ENCODE measurements around the gene OLFML2B.
"Not testable (repeated sequence)": the region's sequence is repeated elsewhere in the genome, so short reads cannot be mapped to it uniquely, and the experiment has no call there.

Gene OLFML2B

DNA sequence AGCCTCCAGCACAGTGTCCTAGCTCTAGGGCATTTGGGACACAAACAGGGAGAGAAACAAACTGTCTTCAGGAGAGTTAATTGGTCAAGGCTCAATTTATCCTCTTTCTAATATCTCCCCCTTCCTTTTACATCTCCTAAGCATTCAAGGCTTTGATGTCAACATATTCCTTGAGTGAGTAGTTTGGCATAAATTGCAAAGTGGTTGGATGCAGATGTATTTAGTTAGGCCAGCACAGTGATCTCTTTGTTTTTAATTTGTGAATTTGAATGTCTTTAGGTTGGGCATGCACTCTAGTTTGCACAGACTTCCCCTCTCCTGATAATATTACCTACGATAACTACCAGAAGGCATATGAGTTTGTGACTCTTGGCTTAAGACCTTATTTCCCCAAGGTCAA is 12.5 kb upstream of the OLFML2B start:
- no peak for DNase-seq (ENCODE audit: low read depth in 3 of 3, low spot score in 1 of 3)

DNA sequence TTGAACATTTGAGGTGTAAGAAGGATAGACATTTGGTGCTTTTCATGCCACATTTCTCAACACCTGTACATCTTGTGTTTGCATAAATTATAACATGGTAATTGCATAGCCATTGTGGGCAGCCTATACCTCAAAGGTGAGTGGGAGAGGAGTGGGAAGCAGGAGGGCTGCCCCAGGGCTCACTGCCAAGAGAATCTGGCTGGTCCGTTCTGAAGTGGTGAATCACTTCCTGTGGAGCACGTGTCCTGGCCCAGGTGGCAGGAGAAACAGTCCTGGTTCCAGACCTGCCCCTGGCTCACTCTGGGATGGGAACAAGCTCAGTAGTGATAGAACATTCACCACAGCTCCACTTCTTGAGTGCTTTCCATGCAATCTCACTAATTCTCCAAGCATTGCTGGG is 11.6 kb upstream of the OLFML2B start:
- DNase-seq (ENCODE audit: low read depth in 3 of 3, low spot score in 1 of 3): no peak

DNA sequence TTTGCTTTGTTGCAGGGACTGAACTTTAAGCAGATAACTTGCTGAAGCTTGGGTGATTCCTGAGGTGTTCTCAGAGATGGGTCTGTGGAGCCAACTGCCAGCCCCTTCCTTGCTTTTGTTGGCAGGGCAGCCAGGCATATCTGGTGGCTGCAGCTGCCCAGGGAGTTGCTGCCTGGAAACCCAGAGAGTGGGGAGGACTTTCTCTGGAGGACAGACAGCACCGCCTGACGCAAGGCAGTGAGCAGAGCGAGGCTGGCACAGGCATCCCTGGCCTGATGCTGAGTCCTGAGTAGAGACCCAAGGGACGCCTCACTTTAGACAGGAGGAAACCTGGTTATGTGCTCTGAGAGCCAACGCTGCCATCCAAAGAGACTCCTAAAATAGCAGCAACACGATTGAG is 9.8 kb upstream of the OLFML2B start:
- DNase-seq (ENCODE audit: low read depth in 3 of 3, low spot score in 1 of 3): no peak

DNA sequence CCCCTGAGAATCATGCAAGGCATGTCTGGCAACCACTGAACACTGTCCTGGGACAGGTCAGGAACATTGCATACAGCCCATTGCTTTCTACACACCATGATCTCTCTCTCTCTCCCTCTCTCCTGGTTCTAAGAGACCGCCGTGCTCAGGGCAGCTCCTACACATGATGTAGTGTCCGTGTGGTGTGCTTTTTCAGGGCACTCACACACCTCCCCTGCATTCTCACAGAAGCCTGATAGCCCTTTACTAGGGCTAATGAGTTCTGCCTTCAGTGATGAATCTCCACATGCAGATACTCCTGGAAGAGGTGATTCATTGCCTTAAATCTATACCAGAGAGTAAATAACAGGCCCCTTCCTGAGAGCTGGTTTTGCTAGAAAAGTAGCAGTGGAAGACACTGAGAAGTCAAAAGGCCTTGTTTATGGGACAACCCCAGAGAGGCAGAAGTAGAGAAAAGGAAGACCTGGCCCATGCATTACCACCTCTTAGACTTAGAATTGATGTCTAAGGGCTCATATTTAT is 7.2 kb upstream of the OLFML2B start:
- no peak for DNase-seq (ENCODE audit: low read depth in 3 of 3, low spot score in 1 of 3)

DNA sequence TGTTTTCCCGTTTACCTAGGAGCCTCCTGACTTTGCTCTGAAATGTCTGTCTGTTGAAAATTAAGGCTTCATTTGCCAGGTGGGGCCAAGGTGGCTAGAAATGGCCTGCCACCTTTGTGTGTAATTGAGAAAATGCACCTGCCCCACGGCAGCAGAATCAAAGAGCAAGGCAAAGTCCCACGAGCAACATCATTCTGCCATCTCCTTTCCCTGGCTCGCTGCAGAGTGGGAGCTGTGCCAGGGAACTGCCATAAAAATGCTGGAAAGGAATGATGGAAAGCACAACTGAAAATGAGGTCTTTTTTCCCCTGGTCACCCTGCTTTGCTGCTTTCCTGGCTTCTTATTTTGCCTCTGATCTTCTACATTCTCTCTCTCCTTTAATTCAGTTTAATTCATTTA is 5.5 kb upstream of the OLFML2B start:
- no peak for DNase-seq (ENCODE audit: low read depth in 3 of 3, low spot score in 1 of 3)

DNA sequence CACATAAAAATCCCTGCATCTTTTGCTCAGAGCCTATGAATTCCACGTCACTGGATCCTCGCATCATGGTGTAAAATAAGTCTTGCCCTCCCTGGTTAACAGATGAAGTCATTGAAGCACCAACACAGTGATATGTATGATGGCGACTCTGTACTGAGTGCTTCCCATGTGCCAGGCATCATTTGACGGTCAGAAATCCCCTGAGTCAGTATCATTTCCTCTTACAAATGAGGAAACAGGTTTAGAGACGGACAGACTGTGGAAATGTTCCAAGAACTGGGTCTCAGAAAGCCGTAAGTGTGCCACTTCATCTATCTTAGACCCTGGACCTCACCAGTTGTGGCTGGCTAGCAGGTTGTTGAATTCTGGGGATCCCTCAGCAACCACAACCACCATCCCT is 5.1 kb upstream of the OLFML2B start:
- DNase-seq (ENCODE audit: low read depth in 3 of 3, low spot score in 1 of 3): no peak

DNA sequence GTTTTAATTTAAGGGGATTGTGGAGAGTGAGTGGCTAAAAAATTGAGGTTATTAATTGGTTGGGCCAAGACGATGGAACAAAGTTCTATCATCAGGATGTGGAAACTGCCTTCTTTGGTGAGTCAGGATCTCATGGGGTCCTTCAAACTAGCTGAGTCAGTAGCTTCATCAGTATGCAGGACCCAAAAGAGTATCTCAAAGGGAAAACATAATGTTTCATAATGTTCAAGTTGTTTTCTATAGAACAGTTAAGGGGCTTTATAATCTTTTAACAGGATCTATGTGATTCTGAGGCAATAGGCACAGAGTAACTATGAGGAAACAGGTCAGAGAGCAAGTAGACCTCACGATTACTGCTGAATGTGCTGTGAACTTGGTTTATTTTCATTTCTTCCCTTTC is 3.2 kb upstream of the OLFML2B start:
- DNase-seq (ENCODE audit: low read depth in 3 of 3, low spot score in 1 of 3): no peak

DNA sequence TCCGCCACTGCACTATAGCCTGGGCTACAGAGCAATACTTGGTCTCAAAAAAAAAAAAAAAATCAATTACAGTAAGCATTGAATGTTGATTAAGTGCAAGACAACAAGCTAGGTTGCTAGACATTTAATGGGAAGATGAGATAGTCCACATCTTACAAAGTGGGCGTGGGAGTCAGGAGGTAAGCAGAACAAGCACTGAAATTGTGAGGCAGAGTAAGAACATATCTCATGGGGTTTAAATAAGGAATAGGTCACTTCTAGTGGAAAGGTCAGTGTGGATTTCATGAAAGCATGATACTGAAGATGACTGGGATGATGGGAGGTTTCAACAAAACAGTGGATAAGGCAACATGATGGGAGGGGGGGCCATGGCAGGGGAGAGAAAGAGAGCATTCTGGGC is 1.9 kb upstream of the OLFML2B start:
- DNase-seq (ENCODE audit: low read depth in 3 of 3, low spot score in 1 of 3): no peak

DNA sequence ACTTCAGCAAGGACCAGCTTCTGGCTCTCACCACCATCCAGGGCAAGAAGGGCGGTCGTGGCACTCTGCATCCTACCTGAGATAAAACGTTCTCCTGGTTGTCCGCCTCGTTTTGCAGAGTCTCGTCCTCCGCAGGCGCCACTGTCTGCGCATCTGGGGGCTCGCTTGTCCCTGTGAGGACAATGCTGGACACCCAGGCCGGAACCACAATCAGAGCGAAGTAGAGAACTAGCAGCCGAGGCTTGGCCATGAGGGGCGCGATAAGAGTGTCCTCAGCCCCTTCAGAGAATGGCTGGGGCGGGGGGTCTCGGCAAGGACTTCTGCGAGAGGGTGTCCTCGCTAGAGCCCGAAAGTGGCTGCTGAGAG is 505 bp downstream of the OLFML2B start:
- no peak for DNase-seq (ENCODE audit: low read depth in 3 of 3, low spot score in 1 of 3)

DNA sequence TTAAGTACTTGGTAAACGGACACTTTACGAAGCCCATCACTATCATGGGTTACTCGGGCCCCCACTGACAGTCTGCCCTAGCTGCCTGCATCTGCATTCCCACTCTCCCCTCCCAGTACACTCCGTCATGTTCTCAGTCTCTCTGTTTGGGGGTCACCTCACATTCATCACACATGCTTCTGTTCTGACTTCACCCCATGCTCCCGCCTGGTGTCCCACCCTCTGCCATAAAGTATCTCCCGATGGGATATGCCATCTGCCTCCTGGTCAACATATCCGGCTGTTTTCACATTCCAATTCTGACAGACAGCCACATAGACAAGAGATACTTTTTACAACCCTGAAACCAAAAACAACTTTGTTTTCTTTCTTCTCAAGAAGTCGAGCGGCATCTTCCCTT is 1.0 kb downstream of the OLFML2B start:
- DNase-seq (ENCODE audit: low read depth in 3 of 3, low spot score in 1 of 3): no peak

DNA sequence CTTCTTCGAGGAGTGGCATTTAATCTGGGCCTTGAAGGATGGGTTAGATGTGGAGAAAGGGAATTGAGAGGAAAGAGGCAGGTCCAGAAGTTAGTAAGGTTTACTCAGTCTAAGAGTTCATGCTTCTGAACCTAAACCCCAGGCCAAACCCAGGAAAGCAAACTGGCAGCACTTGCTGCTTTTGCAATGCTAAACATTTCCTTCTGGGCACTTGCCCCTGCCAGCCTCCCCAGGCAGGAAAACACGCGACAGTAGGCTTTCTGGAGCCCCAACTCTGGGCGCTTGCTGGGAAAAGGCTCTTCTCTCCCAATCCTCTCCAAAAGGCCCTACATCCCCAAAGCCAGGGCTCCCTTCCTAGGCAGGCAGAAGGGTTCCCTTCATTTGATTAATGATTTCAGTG is 2.5 kb downstream of the OLFML2B start:
- DNase-seq (ENCODE audit: low read depth in 3 of 3, low spot score in 1 of 3): no peak

DNA sequence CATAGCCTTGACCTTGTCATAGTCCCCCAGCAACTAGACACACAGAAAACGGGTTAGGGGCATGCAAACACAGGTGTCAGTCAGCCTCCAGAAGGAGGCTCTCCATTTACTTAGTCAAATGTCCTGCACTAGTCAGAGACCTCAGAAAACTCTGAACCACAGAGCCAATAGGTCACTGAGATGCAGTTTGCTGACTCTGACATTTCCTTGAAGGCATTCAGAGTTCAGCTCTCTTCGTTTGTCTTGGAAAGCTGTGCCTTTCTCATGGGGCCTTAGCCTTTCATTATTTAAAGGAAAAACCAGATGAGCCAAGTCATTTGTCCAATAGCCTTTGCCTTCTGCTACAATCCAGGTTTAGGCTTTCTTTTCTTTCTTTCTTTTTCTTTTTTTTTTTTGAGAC is 3.5 kb downstream of the OLFML2B start:
- no peak for DNase-seq (ENCODE audit: low read depth in 3 of 3, low spot score in 1 of 3)

DNA sequence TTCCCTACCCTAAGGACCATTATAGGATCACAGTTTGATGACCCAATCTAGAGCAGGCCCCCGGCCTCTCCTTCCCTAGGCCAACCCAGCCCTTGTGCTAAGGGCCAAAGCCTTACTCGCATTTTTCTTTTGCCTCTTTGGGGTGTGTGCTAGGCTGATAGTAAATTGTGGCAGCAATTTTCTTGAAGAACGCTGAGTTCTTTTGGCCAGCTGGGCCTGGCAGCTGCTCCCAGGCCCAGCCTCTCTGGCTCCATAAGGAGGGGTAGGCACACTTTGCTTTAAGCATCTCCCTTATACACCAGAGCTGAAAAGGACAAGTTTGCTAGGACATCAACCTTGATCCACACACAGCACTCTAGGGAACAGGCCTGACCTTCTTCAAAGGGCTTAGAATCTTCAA is 4.2 kb downstream of the OLFML2B start:
- no peak for DNase-seq (ENCODE audit: low read depth in 3 of 3, low spot score in 1 of 3)

DNA sequence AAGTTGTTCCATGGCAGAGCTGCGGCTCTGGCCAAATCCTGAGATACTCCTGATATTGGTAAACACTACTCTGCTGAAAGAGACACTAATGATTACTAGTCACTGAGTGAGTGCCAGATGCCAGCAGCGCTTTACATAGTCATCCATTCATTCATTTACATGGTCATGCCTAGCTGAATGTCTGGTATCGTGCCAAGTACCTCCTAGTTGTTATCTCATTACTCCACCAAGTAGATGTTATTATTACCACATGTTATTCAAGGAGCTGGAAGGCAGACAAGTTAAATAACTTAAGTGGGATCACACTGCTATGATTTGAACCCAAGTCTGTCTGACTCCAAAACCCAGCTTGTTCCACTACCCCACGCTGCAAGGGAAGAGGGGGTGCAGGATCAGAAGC is 4.7 kb downstream of the OLFML2B start:
- no peak for DNase-seq (ENCODE audit: low read depth in 3 of 3, low spot score in 1 of 3)

DNA sequence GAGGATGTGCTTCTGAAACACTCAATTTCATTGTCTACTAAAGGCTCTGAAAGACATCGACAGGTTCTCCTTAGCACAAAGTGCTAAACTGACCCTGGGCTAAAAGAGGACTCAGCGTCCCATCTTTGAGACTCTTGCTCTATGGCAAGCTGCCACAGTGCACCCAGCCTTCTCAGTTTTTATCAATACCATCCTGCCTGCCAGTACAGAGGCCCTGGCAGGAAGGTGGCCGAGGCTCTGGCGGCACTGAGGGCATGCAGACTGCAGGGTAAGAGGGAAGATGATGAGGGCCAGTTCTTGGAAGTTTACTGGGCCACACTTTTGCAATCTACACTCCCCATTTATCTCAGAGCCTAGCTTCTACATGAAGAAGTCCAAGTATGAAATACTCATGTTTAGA is 5.3 kb downstream of the OLFML2B start:
- no peak for DNase-seq (ENCODE audit: low read depth in 3 of 3, low spot score in 1 of 3)

DNA sequence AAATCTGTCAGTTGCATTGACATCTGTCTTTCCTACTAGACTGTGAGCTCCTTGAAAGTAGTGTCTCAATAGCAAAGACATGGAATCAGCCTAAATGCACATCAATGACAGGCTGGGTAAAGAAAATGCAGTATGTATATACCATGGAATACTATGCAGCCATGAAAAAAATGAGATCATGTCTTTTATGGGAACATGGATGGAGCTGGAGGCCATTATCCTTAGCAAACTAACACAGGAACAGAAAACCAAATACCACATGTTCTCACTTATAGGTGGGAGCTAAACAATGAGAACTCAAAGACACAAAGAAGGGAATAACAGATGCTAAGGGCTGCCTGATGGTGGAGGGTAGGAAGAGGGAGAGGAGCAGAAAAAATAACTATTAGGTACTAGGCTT is 5.9 kb downstream of the OLFML2B start:
- DNase-seq (ENCODE audit: low read depth in 3 of 3, low spot score in 1 of 3): not testable (repeated sequence)

DNA sequence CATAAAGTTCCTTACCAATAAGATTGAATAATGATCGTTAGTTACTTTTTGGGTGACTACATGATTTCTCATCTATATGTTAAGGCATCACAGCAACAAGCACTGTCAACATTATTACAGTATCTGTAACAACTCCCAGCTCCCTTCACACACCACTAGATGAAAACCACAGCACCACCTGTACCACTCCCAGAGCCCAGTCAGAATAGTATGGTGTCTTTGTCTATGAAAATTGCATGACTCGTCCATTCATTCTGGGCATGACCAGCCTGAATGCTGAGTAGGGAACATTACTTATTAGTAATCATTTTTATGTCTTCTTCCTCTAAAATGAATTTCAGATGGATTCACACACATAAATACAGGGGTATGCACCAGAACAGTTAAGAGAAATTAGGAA is 7.0 kb downstream of the OLFML2B start:
- DNase-seq (ENCODE audit: low read depth in 3 of 3, low spot score in 1 of 3): no peak

DNA sequence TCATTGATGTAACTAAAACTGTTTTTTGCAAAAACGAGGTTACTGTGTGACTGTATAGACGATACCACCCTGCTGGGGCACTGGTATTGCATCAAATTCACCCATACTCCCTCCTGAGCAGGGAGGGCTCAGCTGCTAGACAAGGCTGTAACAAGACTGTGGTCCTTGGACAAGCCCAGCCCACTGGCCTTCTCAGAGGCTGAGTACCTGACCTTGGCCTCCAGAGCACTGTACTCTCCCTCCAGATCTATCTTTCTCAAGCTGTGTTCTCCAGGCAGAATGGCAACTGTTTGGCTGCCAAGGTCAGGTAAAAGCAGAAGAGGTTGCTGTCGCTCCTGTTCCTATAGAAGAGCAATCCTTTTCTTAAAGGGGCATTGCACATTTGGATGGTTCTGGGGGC is 8.5 kb downstream of the OLFML2B start:
- DNase-seq (ENCODE audit: low read depth in 3 of 3, low spot score in 1 of 3): no peak

DNA sequence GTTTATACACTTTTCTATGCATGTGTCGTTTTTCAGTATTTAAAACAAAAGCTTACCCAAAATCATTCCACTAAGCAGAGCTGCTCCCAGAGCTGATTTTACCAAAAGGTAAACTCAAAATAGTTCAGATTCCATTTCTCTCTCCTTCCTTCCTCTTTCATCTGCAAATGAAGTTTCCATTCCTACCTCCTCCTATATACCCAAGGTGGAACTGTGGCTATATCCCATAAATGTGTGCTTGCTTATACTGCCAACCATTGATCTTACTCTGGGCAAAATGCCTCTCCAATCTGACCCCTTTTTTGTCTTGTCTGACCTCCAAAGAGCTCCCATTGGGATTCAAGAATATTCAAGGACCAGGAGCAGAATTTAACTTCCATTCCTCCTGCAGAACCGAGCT is 9.5 kb downstream of the OLFML2B start:
- no peak for DNase-seq (ENCODE audit: low read depth in 3 of 3, low spot score in 1 of 3)

DNA sequence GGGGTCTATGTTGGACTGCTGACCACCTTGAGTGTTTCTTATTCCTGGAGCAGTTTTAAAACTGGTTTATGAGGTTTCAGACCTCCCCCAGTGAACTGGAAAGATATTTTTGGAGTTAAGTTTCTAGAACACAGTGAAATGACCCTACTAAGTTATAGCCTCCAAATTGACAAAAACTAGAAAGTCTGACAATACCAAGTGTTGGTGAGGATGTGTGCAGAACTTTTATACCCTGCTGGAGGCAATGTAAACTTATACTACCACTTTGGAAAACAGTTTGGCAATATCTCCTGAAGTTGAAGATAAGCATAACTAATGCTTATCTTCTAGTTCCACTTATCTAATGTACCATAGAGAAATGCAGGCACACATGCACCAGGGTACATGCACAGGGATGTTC is 10.4 kb downstream of the OLFML2B start:
- DNase-seq (ENCODE audit: low read depth in 3 of 3, low spot score in 1 of 3): no peak

DNA sequence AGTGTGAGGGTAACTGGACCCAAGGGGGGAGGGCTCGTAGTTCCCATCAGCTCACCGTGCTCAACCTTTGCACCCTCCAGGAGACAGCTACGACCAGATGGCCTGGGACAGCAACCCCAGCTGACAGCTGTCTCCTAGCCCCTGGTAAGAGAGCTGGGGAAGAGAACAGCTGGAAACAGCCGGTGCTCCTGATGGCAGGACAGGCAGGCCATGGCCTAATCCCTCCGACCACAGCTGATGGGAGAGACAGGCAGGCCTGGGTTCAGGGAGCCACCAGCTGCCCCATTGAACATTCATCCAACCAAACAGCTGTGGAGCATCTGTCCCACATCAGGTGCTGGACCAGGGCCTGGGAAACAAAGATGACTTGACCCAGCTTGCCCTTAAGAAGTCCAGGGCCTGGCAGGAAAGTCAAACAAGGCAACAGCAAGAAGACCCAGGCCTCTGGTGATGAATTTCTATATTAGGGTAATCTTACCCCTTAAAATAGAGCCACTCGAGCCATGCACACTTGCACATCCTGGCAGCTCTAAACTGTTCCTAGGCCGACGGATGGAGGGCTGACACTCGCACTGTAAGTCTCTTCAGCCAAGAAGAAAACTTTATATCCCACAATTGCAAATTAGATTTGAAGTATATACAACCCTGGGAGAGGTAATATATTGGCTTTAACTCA is 12.2 kb downstream of the OLFML2B start:
- no peak for DNase-seq (ENCODE audit: low read depth in 3 of 3, low spot score in 1 of 3)

DNA sequence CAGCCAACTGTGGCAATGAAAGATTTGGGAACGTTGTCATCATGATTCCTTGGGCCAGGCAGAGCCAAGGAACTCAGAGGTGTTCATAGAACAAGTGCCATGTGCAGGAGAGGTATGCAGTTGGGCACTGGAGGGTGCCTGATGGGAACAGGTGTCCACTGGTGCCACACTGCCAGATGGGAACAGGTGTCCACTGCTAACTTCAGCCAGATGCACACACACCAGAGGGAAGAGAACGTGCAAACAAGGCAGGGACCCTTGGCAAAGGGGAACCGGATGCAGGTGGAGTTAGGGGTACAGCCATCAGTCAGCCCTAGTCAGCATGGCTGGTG is 13.5 kb downstream of the OLFML2B start:
- no peak for DNase-seq (ENCODE audit: low read depth in 3 of 3, low spot score in 1 of 3)

DNA sequence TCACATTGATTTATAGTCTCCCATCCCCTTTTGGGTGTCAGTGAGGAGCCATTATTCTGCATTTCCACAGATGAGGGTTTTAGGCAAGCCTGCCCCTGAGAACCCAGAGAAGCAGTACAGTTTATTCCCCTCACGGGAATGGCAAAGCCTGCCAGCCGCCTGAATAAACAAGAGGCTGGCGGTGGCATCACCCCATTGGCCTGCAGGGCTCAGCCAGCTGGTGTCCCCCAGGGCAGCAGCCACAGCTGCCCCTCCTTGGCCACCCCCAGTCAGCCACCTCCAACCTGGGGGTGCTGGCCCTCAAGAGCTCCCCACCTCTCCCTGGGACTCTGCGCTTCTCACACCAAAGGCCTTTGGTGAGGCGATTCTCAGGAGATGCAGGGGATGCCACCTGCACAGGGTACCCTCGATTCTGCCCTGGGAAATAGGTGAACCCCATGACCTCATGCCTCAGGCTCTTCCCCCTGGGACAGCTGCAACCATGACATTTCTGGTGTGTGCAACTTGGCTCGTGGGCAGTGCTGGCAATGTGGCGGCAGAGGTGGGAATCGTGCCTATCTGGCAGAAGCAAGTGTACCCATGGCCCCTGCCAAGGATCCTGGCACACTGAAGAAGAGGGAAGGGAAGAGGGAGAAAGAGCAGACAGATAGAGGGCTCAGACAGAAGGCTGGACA is 14.0 kb downstream of the OLFML2B start:
- DNase-seq (ENCODE audit: low read depth in 3 of 3, low spot score in 1 of 3): no peak

Data from stimulated activated CD4-positive, alpha-beta T cell treated with anti-CD3 and anti-CD28 coated beads, TNF-alpha, amount 100 ng/mL, for 1 hour (primary cell).